Kidney (tissue), 14 donors: ENCODE data around the gene ACAT2. TPM values are rescaled to one million over a fixed set of nuclear protein-coding genes. Genes with fewer than 3 reads are reported as not detected.

Experiments
- DNase-seq, 5 donors: peaks; one replicate each; pipeline ENCODE4 v3.0.0-alpha.2; 2013 to 2020
- FAIRE-seq: peaks from 2 replicates; lab custom pipeline; 2012; peaks lifted over from hg19 to GRCh38; lab: Jason Lieb, UNC
- H3K27ac ChIP-seq, 2 donors: one replicate each; pipeline ENCODE4 v1.7.0; 2013; ENCODE audit warnings: low read depth in 2 of 2, low read length in 2 of 2, inconsistent platforms in 1 of 2
- H3K27me3 ChIP-seq: one replicate; pipeline ENCODE4 v1.7.1; 2013; ENCODE audit warnings: low read length, inconsistent platforms; ENCODE audit not compliant: control insufficient read depth, insufficient read depth
- H3K36me3 ChIP-seq, 3 donors: one replicate each; pipeline versions ENCODE4 v1.7.0 to v1.7.1; 2013; ENCODE audit warnings: low read length in 3 of 3, control low read depth in 1 of 3, inconsistent platforms in 1 of 3; ENCODE audit not compliant: insufficient read depth in 3 of 3, control insufficient read depth in 2 of 3
- H3K4me1 ChIP-seq, 3 donors: one replicate each; pipeline versions ENCODE4 v1.7.0 to v1.7.1; 2013; ENCODE audit warnings: low read length in 3 of 3, inconsistent platforms in 1 of 3, low read depth in 1 of 3; ENCODE audit not compliant: control insufficient read depth in 2 of 3, insufficient read depth in 2 of 3
- H3K4me3 ChIP-seq, 3 donors: one replicate each; pipeline versions ENCODE4 v1.7.0 to v1.8.1; 2013; ENCODE audit warnings: low read length in 3 of 3, control low read depth in 1 of 3, inconsistent platforms in 1 of 3
- H3K9ac ChIP-seq, 3 donors: one replicate each; pipeline versions ENCODE4 v1.7.0 to v1.7.1; 2013; ENCODE audit warnings: low read length in 3 of 3, control low read depth in 1 of 3, inconsistent platforms in 1 of 3
- H3K9me3 ChIP-seq, 3 donors: one replicate each; pipeline versions ENCODE4 v1.7.0 to v1.7.1; 2013; ENCODE audit warnings: low read length in 3 of 3, control low read depth in 1 of 3, inconsistent platforms in 1 of 3; ENCODE audit not compliant: control insufficient read depth in 2 of 3, insufficient read depth in 1 of 3
- CTCF ChIP-seq: IDR thresholded peaks from 3 replicates; pipeline ENCODE4 v1.5.1; 2012; ENCODE audit warnings: mild to moderate bottlenecking, moderate library complexity, borderline replicate concordance; ENCODE audit not compliant: insufficient read depth; ENCODE audit errors: extremely low read depth
- intact Hi-C: fragments of 100-400 bp; cut with DNase I; formaldehyde crosslinking; loops from one replicate; pipeline ENCODE4 v1.11.1; 2022
- polyA plus RNA-seq: library from polyadenylated mRNA; stranded (reverse); fragments of 350-450 nt; fragmentation: Illumina TruSeq; extraction: RNeasy Lipid Tissue Mini Kit (QIAGEN cat#74804); gene quantifications from one replicate; pipeline ENCODE4 v1.2.3, GENCODE V29; 2014; ENCODE audit warnings: low read depth, low replicate concordance; ENCODE audit not compliant: insufficient read depth
- total RNA-seq: library from RNA; stranded (reverse); fragmentation: NEBNext Ultra II Directional; extraction: Animal tissue kit (Norgen Biotek cat#: 25700); gene quantifications from one replicate; pipeline ENCODE4 v1.2.1, GENCODE V29; 2021
- donor health status: control.
- donor health status: control.
- donor health status: control.
- donor health status: control.
- donor health status: control.
- donor health status: DM: yes; HTN: yes; CAD: no.
- donor health status: Normal renal cell carcinoma (clear cell type).

The ACAT2 gene
- total and polyA plus RNA-seq, 2 donors from 2014 or later: 20.4 to 30.5 TPM

- H3K27ac ChIP-seq: no peak overlapping the region
- H3K9me3 ChIP-seq: no peaks in the 10 kb centered on the region
- no peaks in the 10 kb centered on the region for H3K36me3 ChIP-seq
- no peaks in the 10 kb centered on the region for H3K27me3 ChIP-seq
- no peak for TF ChIP-seq CTCF
- H3K4me3 ChIP-seq: no peak overlapping the region
- no peak for FAIRE-seq
- DNase-seq: peak in 1 of 5 donors; percentile 32
- intact Hi-C loops: no loop called here
- no peak overlapping the region for H3K9ac ChIP-seq
- no peaks in the 10 kb centered on the region for H3K4me1 ChIP-seq
Measured at GRCh38 chr6:159828074-159828473, 66.2 kb downstream of the ACAT2 start.

Other genes starting within 250 kb of the ACAT2 start
- gene SOD2, start 68.8 kb upstream of the ACAT2 start, total RNA-seq: 1,836 TPM
- gene SOD2, start 68.8 kb upstream of the ACAT2 start, polyA plus RNA-seq: 204 TPM
- 108 TPM for gene WTAP, start 34.5 kb upstream of the ACAT2 start, total RNA-seq
- 63.5 TPM for gene WTAP, start 34.5 kb upstream of the ACAT2 start, polyA plus RNA-seq
- 130 TPM for gene TCP1, start 27.6 kb downstream of the ACAT2 start, total RNA-seq
- 121 TPM for gene TCP1, start 27.6 kb downstream of the ACAT2 start, polyA plus RNA-seq
- gene MRPL18, start 28.4 kb downstream of the ACAT2 start, total RNA-seq: 56.7 TPM
- 87.2 TPM for gene MRPL18, start 28.4 kb downstream of the ACAT2 start, polyA plus RNA-seq
- not detected for gene PNLDC1, start 38.2 kb downstream of the ACAT2 start, total RNA-seq
- gene PNLDC1, start 38.2 kb downstream of the ACAT2 start, polyA plus RNA-seq: 0.34 TPM
- not detected for gene MAS1, start 128.9 kb downstream of the ACAT2 start, total RNA-seq
- gene MAS1, start 128.9 kb downstream of the ACAT2 start, polyA plus RNA-seq: not detected
- gene IGF2R, start 207.0 kb downstream of the ACAT2 start, total RNA-seq: 88.6 TPM
- gene IGF2R, start 207.0 kb downstream of the ACAT2 start, polyA plus RNA-seq: 23.7 TPM